Adipocyte (in vitro differentiated cells): ENCODE results near the gene MFSD2A.
"Not testable (repeated sequence)": the region's sequence is repeated elsewhere in the genome, so short reads cannot be mapped to it uniquely, and the experiment has no call there.

Experiments used
- DNase-seq: peaks from one replicate; pipeline ENCODE4 v3.0.0-alpha.2; 2015; ENCODE audit warnings: low read depth
- H3K27me3 ChIP-seq: replicated peaks from 2 replicates; pipeline ENCODE4 v1.7.0; 2013; ENCODE audit warnings: mild to moderate bottlenecking, low read length, moderate library complexity; ENCODE audit not compliant: control insufficient read depth, insufficient read depth
- H3K36me3 ChIP-seq: 2 replicates; pipeline ENCODE4 v1.7.0; 2013; ENCODE audit warnings: low read length, mild to moderate bottlenecking, moderate library complexity; ENCODE audit not compliant: control insufficient read depth, insufficient read depth, severe bottlenecking
- H3K4me1 ChIP-seq: 2 replicates; pipeline ENCODE4 v1.7.0; 2013; ENCODE audit warnings: mild to moderate bottlenecking, low read length, moderate library complexity; ENCODE audit not compliant: control insufficient read depth, insufficient read depth
- H3K4me3 ChIP-seq: 2 replicates; pipeline ENCODE4 v1.7.0; 2013; ENCODE audit warnings: mild to moderate bottlenecking, low read length, moderate library complexity
- H3K9ac ChIP-seq: 2 replicates; pipeline ENCODE4 v1.7.0; 2013; ENCODE audit warnings: mild to moderate bottlenecking, low read length, moderate library complexity
- H3K9me3 ChIP-seq: 2 replicates; pipeline ENCODE4 v1.7.0; 2013; ENCODE audit warnings: mild to moderate bottlenecking, low read length, moderate library complexity; ENCODE audit not compliant: control insufficient read depth

The MFSD2A gene

DNA sequence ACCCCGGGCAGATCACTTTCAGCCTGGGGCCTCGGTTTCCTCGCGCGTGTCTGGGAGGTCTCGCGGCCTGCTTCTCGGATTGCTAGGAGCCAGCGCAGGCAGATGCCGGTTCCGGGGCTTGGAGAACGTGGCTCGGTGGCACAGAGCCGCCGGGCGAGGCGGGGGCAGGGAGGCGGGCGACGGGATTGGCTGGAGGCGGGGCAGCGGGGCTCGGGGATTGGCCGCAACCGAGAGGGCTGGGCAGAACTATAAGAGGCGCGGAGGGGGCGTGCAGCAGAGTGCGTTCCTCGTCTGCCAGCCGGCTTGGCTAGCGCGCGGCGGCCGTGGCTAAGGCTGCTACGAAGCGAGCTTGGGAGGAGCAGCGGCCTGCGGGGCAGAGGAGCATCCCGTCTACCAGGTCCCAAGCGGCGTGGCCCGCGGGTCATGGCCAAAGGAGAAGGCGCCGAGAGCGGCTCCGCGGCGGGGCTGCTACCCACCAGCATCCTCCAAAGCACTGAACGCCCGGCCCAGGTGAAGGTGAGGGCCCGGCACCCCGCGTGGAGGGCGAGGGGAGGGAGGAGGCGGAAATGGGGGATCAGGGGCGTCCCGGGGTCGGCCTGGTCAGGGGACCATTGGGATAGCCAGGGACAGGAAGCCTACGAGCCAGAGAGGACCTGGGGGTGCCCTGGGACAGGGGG is at the start of gene MFSD2A:
Gene MFSD2A (plus strand): TSS at position 276 of the 677 bp plus-strand sequence. CDS start 148 bp downstream, at position 424.
- peak; percentile 97 for DNase-seq
- Histone ChIP-seq H3K27me3 (no peaks in the 10 kb centered on the region), H3K4me3 (peak within 1 kb of the TSS; percentile 80), H3K9ac (peak within 1 kb of the TSS; percentile 65), H3K9me3 (no peaks in the 10 kb centered on the region), H3K4me1 (peaks cover 24% of the 10 kb centered on the region), H3K36me3 (no peaks in the 10 kb centered on the region)

DNA sequence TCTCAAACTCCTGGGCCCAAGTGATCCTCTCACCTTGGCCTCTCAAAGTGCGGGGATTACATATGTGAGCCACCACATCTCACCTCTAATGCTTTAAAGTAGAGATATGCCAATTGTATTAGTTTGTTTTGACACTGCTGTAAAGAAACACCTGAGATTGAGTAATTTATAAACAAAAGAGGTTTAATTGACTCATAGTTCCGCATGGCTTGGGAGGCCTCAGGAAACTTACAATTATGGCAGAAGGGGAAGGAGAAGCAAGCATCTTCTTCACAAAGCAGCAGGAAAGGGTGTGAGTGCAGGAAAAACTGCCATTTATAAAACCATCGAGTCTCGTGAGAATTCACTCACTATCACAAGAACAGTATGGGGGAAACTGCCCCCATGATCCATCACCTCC is 49.8 kb upstream of the MFSD2A start:
- no peak for DNase-seq
- Histone ChIP-seq H3K4me1 (peaks cover 4% of the 10 kb centered on the region), H3K9ac (no peak overlapping the region), H3K9me3 (peaks cover 6% of the 10 kb centered on the region), H3K36me3 (no peaks in the 10 kb centered on the region), H3K27me3 (peaks cover 46% of the 10 kb centered on the region), H3K4me3 (no peak overlapping the region)

DNA sequence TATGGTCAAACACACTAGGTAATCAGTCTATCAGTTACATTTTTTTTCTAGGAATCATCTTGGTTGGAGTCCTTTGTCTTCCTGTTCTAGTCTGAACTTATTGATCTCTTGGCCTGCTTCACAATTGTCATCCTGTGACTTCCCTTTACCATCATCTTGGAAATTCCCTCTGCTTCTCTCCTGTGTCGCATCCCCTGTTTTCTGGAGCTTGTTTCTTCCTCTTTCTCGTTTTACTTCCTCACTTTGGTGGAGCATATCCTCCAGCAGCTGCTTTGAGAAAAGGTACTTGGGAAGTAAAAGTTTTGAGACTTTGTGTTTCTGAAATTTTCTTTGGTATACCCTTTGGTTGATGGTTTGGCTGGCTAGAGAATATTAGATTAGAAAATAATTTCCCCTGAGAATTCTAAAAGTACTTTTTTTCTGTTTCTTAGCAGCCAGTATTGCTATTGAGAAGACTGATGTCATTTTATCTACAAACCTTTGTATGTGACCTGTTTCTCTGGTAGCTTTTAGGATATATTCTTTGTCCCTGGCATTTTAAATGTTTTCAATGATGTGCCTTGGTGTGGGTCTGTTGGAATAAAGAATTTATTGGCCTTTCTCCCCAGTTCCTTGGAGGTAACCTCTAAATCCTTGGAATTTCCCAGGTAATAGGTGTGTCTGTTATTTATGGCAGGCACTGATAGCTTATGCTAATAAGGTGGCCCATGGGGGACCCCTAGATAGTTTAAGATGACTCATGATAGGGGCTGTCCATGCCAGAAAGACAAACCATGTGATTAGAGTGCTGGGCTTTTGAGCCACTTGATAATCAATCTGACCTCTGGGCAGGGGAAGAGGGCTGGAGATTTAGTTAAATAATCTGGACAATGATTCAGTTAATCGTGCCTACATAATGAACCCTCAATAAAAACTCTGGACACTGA is 47.2 kb upstream of the MFSD2A start:
- no peak overlapping the region for H3K4me3 ChIP-seq
- H3K27me3 ChIP-seq = peaks cover 45% of the 10 kb centered on the region
- H3K4me1 ChIP-seq = no peaks in the 10 kb centered on the region
- no peaks in the 10 kb centered on the region for H3K36me3 ChIP-seq
- peaks cover 6% of the 10 kb centered on the region for H3K9me3 ChIP-seq
- no peak for DNase-seq
- H3K9ac ChIP-seq = no peak overlapping the region

DNA sequence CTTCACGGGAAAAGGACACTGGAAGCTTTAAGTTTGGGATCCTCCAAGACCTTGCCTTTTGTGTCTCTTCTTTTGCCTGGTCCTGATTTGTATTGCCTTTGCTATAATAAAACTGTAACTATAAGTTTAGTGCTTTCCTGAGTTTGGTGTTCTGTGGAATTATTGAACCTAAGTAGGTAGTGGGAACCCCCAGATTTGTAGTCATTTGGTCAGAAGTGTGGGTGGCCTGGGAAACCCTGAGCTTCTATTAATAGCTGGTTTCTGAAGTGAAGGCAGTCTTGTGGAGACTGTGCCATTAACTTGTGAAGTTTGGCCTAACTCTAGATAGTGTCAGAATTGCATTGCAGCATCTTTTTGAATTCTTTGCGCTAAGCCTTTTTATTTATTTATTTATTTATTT is 46.4 kb upstream of the MFSD2A start:
- no peak overlapping the region for H3K9ac ChIP-seq
- no peak overlapping the region for H3K4me3 ChIP-seq
- no peaks in the 10 kb centered on the region for H3K36me3 ChIP-seq
- no peaks in the 10 kb centered on the region for H3K4me1 ChIP-seq
- no peak for DNase-seq
- H3K27me3 ChIP-seq = peaks cover 38% of the 10 kb centered on the region
- peaks cover 6% of the 10 kb centered on the region for H3K9me3 ChIP-seq

DNA sequence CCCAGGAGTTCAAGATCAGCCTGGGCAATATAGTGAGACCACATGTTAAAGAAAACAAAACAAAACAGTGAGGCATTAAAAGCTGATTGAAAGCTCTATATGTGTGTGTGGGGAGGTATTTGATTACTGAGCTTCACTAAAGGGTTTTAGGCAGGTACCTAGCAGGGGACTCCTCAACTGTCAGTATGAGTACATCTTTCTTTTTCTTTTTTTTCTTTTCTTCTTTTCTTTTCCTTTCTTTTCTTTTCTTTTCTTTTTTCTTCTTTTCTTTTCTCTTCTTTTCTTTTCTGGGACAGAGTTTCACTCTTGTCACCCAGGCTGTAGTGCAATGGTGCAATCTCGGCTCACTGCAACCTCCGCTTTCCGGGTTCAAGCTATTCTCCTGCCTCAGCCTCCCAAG is 44.7 kb upstream of the MFSD2A start:
- Histone ChIP-seq H3K4me3 (no peak overlapping the region), H3K9me3 (peaks cover 6% of the 10 kb centered on the region), H3K9ac (no peak overlapping the region), H3K36me3 (no peaks in the 10 kb centered on the region), H3K4me1 (no peaks in the 10 kb centered on the region), H3K27me3 (peaks cover 26% of the 10 kb centered on the region)
- no peak for DNase-seq

DNA sequence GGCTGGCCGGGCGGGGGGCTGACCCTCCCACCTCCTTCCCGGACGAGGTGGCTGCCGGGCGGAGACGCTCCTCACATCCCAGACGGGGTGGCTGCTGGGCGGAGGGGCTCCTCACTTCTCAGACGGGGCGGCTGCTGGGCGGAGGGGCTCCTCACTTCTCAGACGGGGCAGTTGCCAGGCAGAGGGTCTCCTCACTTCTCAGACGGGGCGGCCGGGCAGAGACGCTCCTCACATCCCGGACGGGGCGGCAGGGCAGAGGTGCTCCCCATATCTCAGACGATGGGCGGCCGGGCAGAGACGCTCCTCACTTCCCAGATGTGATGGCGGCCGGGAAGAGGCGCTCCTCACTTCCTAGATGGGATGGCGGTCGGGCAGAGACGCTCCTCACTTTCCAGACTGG is 41.8 kb upstream of the MFSD2A start:
- H3K27me3 ChIP-seq = peaks cover 20% of the 10 kb centered on the region
- not testable (repeated sequence) for H3K4me3 ChIP-seq, H3K36me3 ChIP-seq, DNase-seq, H3K9ac ChIP-seq, H3K4me1 ChIP-seq, H3K9me3 ChIP-seq

DNA sequence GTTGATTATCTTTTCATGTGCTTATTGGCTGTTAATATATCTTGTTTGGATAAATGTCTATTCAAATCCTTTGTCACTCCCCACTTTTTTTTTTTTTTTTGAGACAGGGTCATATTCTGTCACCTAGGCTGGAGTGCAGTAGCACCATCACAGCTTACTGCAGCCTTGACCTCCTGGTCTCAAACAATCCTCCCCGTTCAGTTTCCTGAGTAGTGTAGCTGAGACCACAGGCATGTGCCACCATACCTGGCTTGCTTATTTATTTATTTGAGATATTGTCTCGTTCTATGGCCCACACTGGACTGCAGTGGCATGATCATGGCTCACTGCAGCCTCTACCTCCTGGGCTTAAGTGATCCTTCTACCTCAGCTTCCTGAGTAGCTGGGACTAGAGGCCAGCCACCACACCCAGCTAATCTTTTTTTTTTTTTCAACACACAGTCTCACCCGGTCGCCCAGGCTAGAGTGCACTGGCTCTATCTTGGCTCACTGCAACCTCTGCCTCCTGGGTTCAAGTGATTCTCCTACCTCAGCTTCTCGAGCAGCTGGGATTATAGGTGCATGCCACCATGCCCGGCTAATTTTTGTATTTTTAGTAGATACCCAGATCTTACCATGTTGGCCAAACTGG is 39.3 kb upstream of the MFSD2A start:
- Histone ChIP-seq H3K4me1 (no peaks in the 10 kb centered on the region), H3K4me3 (no peak overlapping the region), H3K9me3 (no peaks in the 10 kb centered on the region), H3K9ac (no peak overlapping the region), H3K36me3 (no peaks in the 10 kb centered on the region), H3K27me3 (peaks cover 9% of the 10 kb centered on the region)
- DNase-seq = no peak

DNA sequence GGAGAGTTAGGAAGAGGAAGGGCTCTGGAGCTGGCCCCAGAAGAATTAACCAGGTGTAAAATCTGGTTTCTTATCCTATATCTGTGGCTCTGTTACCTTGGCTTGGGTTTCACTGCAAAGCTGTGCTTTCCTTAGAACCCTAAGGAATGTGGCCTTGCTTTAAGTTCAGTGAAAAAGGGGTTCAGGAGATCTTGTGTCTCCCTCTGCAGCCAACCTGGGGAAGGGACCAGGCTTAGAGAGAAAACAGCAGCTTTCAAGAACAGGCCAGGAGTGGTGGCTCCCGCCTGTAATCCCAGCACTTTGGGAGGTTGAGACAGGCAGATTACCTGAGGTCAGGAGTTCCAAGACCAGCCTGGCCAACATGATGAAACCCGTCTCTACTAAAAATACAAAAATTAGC is 37.1 kb upstream of the MFSD2A start:
- Histone ChIP-seq H3K9ac (no peak overlapping the region), H3K4me3 (no peak overlapping the region), H3K9me3 (no peaks in the 10 kb centered on the region), H3K36me3 (no peaks in the 10 kb centered on the region), H3K4me1 (peaks cover 5% of the 10 kb centered on the region), H3K27me3 (peaks cover 10% of the 10 kb centered on the region)
- no peak for DNase-seq

DNA sequence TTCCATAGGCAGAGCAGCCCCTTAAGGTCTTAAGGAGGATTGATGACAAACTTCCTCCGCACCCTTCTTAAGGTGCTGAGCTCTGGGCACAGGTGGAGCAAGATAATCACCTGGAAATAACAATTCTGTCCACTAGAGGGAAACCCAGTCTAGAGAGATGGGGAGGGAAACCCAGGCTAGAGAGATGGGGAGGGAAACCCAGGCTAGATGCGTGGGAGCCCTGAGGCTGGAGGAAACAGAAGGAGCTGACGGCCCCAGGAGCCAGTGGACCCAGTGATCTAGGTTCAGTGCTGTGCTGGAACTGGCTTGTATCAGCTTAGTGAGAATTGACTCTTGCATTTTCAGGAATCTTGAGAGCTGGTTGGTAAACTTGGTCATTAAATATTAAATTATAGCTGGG is 35.4 kb upstream of the MFSD2A start:
- DNase-seq = peak; percentile 74
- Histone ChIP-seq H3K36me3 (no peaks in the 10 kb centered on the region), H3K4me3 (no peak overlapping the region)

DNA sequence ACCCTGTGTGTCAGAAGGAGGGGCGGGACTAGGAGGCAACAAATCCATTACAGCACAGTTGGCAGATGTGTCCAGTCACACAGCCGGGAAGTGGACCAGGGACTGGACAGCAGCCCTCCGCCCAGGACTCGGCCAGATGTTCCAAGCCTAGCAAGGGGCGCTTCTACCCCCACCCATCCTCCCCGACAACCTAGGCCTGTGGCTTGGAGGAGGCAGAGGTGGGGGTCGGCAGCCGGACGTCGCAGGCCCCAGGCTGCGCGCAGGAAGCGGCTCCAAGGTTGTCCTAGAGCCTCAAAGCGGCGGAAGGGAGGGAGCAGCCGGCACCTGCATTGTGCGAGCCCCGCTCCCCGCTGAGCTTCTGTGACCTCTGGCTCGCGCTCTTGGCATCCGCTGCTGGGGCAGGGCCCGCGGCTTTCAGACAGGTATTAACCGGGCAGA is 32.7 kb upstream of the MFSD2A start:
- no peak for DNase-seq
- Histone ChIP-seq H3K27me3 (peaks cover 10% of the 10 kb centered on the region), H3K9me3 (no peaks in the 10 kb centered on the region), H3K4me3 (peak overlapping the region; percentile 37), H3K4me1 (peaks cover 23% of the 10 kb centered on the region), H3K36me3 (no peaks in the 10 kb centered on the region), H3K9ac (no peak overlapping the region)

More for the DNA sequence above, 35.4 kb upstream of the MFSD2A start:
- Histone ChIP-seq H3K4me1 (peaks cover 5% of the 10 kb centered on the region), H3K9me3 (no peaks in the 10 kb centered on the region), H3K9ac (no peak overlapping the region), H3K27me3 (peaks cover 10% of the 10 kb centered on the region)

DNA sequence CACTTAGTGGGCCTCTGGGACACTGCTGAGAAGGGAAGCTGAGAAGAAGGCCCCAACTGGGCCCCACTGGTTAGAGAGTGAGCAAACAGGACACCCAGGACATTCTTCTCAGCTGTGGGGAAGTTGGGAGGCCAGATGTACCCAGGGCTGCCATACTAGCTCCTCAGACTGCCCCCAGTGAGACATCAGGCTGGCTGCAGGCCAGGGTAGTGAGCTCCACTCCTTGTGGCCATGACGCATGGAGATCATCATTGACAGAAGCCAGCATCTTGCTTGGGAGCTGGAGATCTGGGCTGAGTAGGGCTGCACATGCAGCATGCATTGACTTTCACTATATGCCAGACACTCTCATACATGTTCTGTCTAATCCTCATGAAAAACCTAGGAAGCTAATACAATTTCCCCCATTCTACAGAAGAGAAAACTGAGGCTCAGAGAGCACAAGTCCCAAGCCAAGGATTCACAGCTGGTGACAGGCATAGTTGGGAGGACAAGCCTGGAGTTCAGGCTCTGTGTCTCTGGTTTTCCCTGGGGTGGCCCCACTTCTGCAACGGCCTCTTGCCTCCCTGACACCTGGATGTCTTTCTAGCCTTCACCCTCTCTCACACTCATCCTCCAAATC is 29.1 kb upstream of the MFSD2A start:
- Histone ChIP-seq H3K9me3 (no peaks in the 10 kb centered on the region), H3K9ac (no peak overlapping the region), H3K36me3 (no peaks in the 10 kb centered on the region), H3K27me3 (peaks cover 10% of the 10 kb centered on the region), H3K4me3 (no peak overlapping the region), H3K4me1 (peaks cover 36% of the 10 kb centered on the region)
- DNase-seq = no peak
